ENCODE results near the gene CXCR6.
"Not testable (repeated sequence)": the region's sequence is repeated elsewhere in the genome, so short reads cannot be mapped to it uniquely, and the experiment has no call there.

The CXCR6 gene

DNA sequence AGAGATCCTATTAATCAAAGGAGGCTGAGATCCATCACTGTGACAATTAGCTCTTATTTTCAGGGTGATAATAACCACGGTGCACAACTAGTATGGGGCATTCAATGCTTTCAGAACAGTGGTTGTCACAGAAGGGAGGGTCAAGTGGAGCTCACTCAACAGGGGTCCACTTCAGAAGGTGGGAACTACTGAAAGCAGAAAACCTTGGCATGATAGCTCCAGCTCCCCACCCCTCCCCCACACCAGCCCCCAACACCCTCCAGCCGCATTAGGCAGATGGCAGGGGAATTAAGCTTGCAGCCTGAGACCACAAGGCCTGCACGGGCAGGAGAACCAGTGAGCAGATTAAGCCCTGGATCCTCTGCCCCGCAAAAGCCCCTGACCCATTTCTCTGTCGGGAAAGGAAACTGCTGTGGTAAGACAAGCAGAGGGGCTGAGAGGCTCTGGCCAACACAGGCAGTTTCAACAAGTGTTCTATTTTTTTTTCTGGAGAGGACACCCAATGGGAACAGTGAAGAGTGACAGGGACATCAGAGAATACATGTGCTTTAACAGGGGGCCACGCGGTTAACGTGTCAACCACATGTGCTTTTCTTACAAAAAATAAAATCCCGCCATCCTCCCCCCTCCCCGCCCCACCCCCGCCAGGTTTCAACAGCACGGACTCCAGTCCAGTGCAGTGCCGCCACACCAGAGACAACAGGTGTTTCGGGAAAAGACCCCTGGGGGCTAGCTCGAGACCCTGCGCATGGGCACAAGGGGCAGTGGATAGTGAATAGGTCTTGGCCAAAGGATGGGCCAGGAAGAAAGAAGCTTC is 51.4 kb downstream of the CXCR6 start:
- H3K36me3 ChIP-seq = no peaks in the 10 kb centered on the region
- peaks cover 0 to 59% (median 48%) of the 10 kb centered on the region in 4 donors for H3K4me1 ChIP-seq
- no peaks in the 10 kb centered on the region for H3K27me3 ChIP-seq
- no peak for DNase-seq
- peak overlapping the region; percentile 87 to 90 for H3K4me3 ChIP-seq
- TF ChIP-seq CTCF (IDR thresholded peaks at IDR 0.05) = no peak
- peak overlapping the region; percentile 99 for H3K27ac ChIP-seq
- intact Hi-C loops (cut with DNase I; ENCODE audit: low total_unique reads) = no loop called here
- no peaks in the 10 kb centered on the region for H3K9me3 ChIP-seq

GRCh38 chr3:45995236-45996192 is 52.2 kb downstream of the CXCR6 start, which contains the start of gene FYCO1:
FYCO1 (minus strand) TSS chr3:45995824; CDS start chr3:45984910, 10,914 bp downstream.
- H3K4me1 ChIP-seq = peaks cover 0 to 50% (median 42%) of the 10 kb centered on the region in 4 donors
- TF ChIP-seq CTCF (IDR thresholded peaks at IDR 0.05) = peak in 1 of 2 experiments; percentile 9
- peak; percentile 95 to 97 for DNase-seq
- intact Hi-C loops (cut with DNase I; ENCODE audit: low total_unique reads) = no loop called here
- H3K9me3 ChIP-seq = no peaks in the 10 kb centered on the region
- H3K36me3 ChIP-seq = no peaks in the 10 kb centered on the region
- H3K4me3 ChIP-seq = peak within 1 kb of the TSS; percentile 87 to 90
- peak within 1 kb of the TSS; percentile 99 for H3K27ac ChIP-seq
- no peaks in the 10 kb centered on the region for H3K27me3 ChIP-seq

DNA sequence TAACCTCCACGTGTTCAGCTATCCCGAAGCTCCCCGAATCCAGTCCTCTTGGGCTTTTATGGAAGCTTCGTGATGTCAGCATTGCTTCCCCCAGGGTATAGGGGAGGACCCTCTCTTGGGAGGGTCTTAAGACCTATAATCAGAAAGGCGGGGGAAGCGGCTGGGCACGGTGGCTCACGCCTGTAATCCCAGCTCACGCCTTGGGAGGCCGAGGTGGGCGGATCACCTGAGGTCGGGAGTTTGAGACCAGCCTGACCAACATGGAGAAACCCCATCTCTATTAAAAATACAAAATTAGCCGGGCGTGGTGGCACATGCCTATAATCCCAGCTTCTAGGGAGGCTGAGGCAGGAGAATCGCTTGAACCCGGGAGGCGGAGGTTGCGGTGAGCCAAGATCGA is 54.2 kb downstream of the CXCR6 start:
- H3K27me3 ChIP-seq; H3K36me3 ChIP-seq; H3K9me3 ChIP-seq; H3K27ac ChIP-seq; H3K4me3 ChIP-seq; intact Hi-C loops (cut with DNase I; ENCODE audit: low total_unique reads); DNase-seq: not testable (repeated sequence)
- H3K4me1 ChIP-seq = peaks cover 0 to 31% (median 26%) of the 10 kb centered on the region in 4 donors

- intact Hi-C loops (cut with DNase I; ENCODE audit: low total_unique reads) = no loop called here
- no peak overlapping the region for H3K4me3 ChIP-seq
- H3K4me1 ChIP-seq = peaks cover 0 to 26% (median 21%) of the 10 kb centered on the region in 4 donors
- no peaks in the 10 kb centered on the region for H3K27me3 ChIP-seq
- no peak for DNase-seq
- no peak for TF ChIP-seq CTCF (IDR thresholded peaks at IDR 0.05)
- no peaks in the 10 kb centered on the region for H3K36me3 ChIP-seq
- no peak overlapping the region for H3K27ac ChIP-seq
- no peaks in the 10 kb centered on the region for H3K9me3 ChIP-seq
These were observed 54.7 kb downstream of the CXCR6 start for GRCh38 chr3:45997942-45998341.

Measured in tibial artery (tissue), 4 donors.